GM23338 (cell line): ENCODE data around the gene RUVBL2.
"Not testable (repeated sequence)": the region's sequence is repeated elsewhere in the genome, so short reads cannot be mapped to it uniquely, and the experiment has no call there.

ENCODE experiments used
- CREB1 ChIP-seq: fragments of 250-450 bp; sonication (Bioruptor Pico); IDR thresholded peaks from 2 replicates; pipeline ENCODE4 v1.5.0; 2020; ENCODE audit warnings: low read depth, mild to moderate bottlenecking, moderate library complexity
- CTCF ChIP-seq, 2 experiments: fragments of 200-600 bp in 1 of 2; sonication (generic) in 1 of 2; conservative IDR thresholded peaks; 2 replicates each; pipeline versions ENCODE4 v1.5.1 to v1.6.1; 2016 to 2017; ENCODE audit warnings: antibody characterized with exemption in 2 of 2, low read depth in 2 of 2, mild to moderate bottlenecking in 2 of 2, moderate library complexity in 1 of 2
- EZH2 ChIP-seq: fragments of 200-600 bp; sonication (generic); IDR thresholded peaks from one replicate; pipeline ENCODE4 v1.8.0; 2017; ENCODE audit warnings: antibody characterized with exemption, mild to moderate bottlenecking, low read depth; ENCODE audit not compliant: unreplicated experiment
- EZH2phosphoT487 ChIP-seq: fragments of 200-600 bp; sonication (generic); IDR thresholded peaks from one replicate; pipeline ENCODE4 v1.8.1; 2018; ENCODE audit warnings: antibody characterized with exemption; ENCODE audit not compliant: unreplicated experiment
- JUNB ChIP-seq: IDR thresholded peaks from one replicate; pipeline ENCODE4 v1.6.1; 2016; ENCODE audit warnings: antibody characterized with exemption; ENCODE audit not compliant: unreplicated experiment
- NANOG ChIP-seq: IDR thresholded peaks from 2 replicates; pipeline ENCODE4 v1.6.1; 2016; ENCODE audit warnings: antibody characterized with exemption, borderline replicate concordance
- POLR2AphosphoS5 ChIP-seq: IDR thresholded peaks from 2 replicates; pipeline ENCODE4 v1.6.1; 2016; ENCODE audit warnings: antibody characterized with exemption, low read depth
- REST ChIP-seq: IDR thresholded peaks from one replicate; pipeline ENCODE4 v1.6.1; 2018; ENCODE audit warnings: antibody characterized with exemption; ENCODE audit not compliant: unreplicated experiment
- STAT1 ChIP-seq: IDR thresholded peaks from one replicate; pipeline ENCODE4 v1.6.1; 2016; ENCODE audit warnings: antibody characterized with exemption; ENCODE audit not compliant: unreplicated experiment
- ZNF114 ChIP-seq: fragments of 250-450 bp; sonication (Bioruptor Pico); IDR thresholded peaks from 2 replicates; pipeline ENCODE4 v1.5.0; 2020; ENCODE audit warnings: mild to moderate bottlenecking, moderate library complexity
- ZNF331 ChIP-seq: fragments of 250-450 bp; sonication (Bioruptor Pico); IDR thresholded peaks from 2 replicates; pipeline ENCODE4 v1.5.0; 2020; ENCODE audit warnings: low read depth, mild to moderate bottlenecking, moderate library complexity
- TF ChIP-seq, protein P1 (sequence below): IDR thresholded peaks from 2 replicates; pipeline ENCODE4 v1.6.1; 2016; ENCODE audit warnings: antibody characterized with exemption
- TF ChIP-seq, protein P2 (sequence below): fragments of 250-450 bp; sonication (Bioruptor Pico); IDR thresholded peaks from 2 replicates; pipeline ENCODE4 v1.5.0; 2020; ENCODE audit warnings: mild to moderate bottlenecking, moderate library complexity

DNA sequence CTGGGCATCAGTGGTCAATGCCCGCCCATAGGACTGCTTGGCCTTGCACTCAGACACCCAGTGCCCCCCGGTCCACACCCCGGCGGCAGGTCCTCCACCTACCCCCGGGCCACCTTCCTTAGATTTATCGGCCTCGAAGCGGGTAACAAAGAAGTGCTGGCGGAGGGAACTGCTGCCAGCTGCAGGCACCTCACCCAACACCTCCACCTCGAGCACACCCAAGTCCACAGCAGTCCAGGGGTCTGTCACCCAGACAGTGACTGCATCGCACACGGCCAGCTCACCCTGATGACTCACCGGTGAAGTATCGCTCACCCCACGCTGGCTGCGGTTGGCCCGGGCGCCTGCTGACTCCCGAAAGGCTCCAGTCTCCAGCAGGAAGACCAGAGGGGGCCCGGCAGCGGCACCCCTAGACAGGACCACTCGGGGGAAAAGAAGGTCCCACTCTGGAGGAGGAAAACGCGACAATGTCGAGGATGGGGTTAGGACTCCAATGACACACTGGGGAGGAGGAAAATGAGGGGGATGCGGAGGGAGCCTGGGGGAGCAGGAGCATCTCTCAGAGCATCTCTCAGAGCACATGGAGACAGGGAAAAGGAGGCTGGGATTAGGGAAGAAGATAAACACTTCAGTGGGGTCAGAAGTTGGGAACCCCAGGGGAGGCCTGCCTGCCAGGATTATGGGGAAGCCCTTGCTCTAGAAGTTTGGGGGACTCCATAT lies 45.0 kb downstream of the RUVBL2 start:
- TF ChIP-seq, protein P1, sequence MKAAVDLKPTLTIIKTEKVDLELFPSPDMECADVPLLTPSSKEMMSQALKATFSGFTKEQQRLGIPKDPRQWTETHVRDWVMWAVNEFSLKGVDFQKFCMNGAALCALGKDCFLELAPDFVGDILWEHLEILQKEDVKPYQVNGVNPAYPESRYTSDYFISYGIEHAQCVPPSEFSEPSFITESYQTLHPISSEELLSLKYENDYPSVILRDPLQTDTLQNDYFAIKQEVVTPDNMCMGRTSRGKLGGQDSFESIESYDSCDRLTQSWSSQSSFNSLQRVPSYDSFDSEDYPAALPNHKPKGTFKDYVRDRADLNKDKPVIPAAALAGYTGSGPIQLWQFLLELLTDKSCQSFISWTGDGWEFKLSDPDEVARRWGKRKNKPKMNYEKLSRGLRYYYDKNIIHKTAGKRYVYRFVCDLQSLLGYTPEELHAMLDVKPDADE: not testable (repeated sequence)
- not testable (repeated sequence) for TF ChIP-seq EZH2phosphoT487; CTCF (conservative IDR thresholded peaks at IDR 0.05; ENCODE audit: low read depth in 2 of 2); EZH2; REST; POLR2AphosphoS5; ZNF331 (CRISPR knock-in tag); ZNF114 (CRISPR knock-in tag); CREB1; STAT1; JUNB; NANOG
- TF ChIP-seq, protein P2, sequence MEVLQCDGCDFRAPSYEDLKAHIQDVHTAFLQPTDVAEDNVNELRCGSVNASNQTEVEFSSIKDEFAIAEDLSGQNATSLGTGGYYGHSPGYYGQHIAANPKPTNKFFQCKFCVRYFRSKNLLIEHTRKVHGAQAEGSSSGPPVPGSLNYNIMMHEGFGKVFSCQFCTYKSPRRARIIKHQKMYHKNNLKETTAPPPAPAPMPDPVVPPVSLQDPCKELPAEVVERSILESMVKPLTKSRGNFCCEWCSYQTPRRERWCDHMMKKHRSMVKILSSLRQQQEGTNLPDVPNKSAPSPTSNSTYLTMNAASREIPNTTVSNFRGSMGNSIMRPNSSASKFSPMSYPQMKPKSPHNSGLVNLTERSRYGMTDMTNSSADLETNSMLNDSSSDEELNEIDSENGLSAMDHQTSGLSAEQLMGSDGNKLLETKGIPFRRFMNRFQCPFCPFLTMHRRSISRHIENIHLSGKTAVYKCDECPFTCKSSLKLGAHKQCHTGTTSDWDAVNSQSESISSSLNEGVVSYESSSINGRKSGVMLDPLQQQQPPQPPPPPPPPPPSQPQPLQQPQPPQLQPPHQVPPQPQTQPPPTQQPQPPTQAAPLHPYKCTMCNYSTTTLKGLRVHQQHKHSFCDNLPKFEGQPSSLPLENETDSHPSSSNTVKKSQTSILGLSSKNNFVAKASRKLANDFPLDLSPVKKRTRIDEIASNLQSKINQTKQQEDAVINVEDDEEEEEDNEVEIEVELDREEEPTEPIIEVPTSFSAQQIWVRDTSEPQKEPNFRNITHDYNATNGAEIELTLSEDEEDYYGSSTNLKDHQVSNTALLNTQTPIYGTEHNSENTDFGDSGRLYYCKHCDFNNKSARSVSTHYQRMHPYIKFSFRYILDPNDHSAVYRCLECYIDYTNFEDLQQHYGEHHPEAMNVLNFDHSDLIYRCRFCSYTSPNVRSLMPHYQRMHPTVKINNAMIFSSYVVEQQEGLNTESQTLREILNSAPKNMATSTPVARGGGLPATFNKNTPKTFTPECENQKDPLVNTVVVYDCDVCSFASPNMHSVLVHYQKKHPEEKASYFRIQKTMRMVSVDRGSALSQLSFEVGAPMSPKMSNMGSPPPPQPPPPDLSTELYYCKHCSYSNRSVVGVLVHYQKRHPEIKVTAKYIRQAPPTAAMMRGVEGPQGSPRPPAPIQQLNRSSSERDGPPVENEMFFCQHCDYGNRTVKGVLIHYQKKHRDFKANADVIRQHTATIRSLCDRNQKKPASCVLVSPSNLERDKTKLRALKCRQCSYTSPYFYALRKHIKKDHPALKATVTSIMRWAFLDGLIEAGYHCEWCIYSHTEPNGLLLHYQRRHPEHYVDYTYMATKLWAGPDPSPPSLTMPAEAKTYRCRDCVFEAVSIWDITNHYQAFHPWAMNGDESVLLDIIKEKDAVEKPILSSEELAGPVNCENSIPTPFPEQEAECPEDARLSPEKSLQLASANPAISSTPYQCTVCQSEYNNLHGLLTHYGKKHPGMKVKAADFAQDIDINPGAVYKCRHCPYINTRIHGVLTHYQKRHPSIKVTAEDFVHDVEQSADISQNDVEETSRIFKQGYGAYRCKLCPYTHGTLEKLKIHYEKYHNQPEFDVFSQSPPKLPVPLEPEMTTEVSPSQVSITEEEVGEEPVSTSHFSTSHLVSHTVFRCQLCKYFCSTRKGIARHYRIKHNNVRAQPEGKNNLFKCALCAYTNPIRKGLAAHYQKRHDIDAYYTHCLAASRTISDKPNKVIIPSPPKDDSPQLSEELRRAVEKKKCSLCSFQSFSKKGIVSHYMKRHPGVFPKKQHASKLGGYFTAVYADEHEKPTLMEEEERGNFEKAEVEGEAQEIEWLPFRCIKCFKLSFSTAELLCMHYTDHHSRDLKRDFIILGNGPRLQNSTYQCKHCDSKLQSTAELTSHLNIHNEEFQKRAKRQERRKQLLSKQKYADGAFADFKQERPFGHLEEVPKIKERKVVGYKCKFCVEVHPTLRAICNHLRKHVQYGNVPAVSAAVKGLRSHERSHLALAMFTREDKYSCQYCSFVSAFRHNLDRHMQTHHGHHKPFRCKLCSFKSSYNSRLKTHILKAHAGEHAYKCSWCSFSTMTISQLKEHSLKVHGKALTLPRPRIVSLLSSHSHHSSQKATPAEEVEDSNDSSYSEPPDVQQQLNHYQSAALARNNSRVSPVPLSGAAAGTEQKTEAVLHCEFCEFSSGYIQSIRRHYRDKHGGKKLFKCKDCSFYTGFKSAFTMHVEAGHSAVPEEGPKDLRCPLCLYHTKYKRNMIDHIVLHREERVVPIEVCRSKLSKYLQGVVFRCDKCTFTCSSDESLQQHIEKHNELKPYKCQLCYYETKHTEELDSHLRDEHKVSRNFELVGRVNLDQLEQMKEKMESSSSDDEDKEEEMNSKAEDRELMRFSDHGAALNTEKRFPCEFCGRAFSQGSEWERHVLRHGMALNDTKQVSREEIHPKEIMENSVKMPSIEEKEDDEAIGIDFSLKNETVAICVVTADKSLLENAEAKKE (CRISPR knock-in tag): not testable (repeated sequence)
